Stimulated activated naive CD8-positive, alpha-beta T cell treated with anti-CD3 and anti-CD28 coated beads, Interleukin-15, amount 100 ng/mL, for 72 hours (primary cell): Measurements from ENCODE around the gene UBE2U.
"Not testable (repeated sequence)": the region's sequence is repeated elsewhere in the genome, so short reads cannot be mapped to it uniquely, and the experiment has no call there.

Source experiments
- ATAC-seq: fragments of 150-1000 bp; cut with Tn5 transposase; 2 replicates; pipeline ENCODE4 v1.10.0; 2021; ENCODE audit warnings: mild to moderate bottlenecking, moderate library complexity
- DNase-seq, 2 donors: peaks; one replicate each; pipeline ENCODE4 v3.0.0; 2021 to 2022
- H3K27ac Mint-ChIP-seq, 2 donors: one replicate each; pipeline ENCODE4 v1.8.0; 2022; ENCODE audit warnings: mild to moderate bottlenecking in 2 of 2, mixed read lengths in 2 of 2, moderate library complexity in 2 of 2
- H3K27me3 Mint-ChIP-seq: one replicate; pipeline ENCODE4 v1.8.0; 2022; ENCODE audit warnings: mixed read lengths
- H3K4me1 Mint-ChIP-seq: one replicate; pipeline ENCODE4 v1.8.0; 2022; ENCODE audit warnings: mild to moderate bottlenecking, mixed read lengths
- H3K4me3 Mint-ChIP-seq, 2 donors: one replicate each; pipeline ENCODE4 v1.8.0; 2022; ENCODE audit warnings: mild to moderate bottlenecking in 2 of 2, mixed read lengths in 2 of 2, moderate library complexity in 1 of 2
- H3K9me3 Mint-ChIP-seq, 2 donors: one replicate each; pipeline ENCODE4 v1.8.0; 2022; ENCODE audit warnings: mixed read lengths in 2 of 2

The UBE2U gene

GRCh38 chr1:64242895-64243756 is 39.7 kb downstream of the UBE2U start:
- peaks cover 19% of the 10 kb centered on the region for H3K4me1 Mint-ChIP-seq
- ATAC-seq (no peak), DNase-seq (no peak)
- peaks cover 12% of the 10 kb centered on the region for H3K27me3 Mint-ChIP-seq
- no peaks in the 10 kb centered on the region for H3K9me3 Mint-ChIP-seq
- H3K4me3 Mint-ChIP-seq, result peak overlapping the region; percentile 49 to 60
- peak overlapping the region in 1 of 2 donors; percentile 28 for H3K27ac Mint-ChIP-seq

- no peak for DNase-seq
- no peak for ATAC-seq
- peak overlapping the region; percentile 49 to 60 for H3K4me3 Mint-ChIP-seq
- peaks cover 19% of the 10 kb centered on the region for H3K4me1 Mint-ChIP-seq
- no peaks in the 10 kb centered on the region for H3K9me3 Mint-ChIP-seq
- H3K27ac Mint-ChIP-seq, result peak overlapping the region; percentile 28
- H3K27me3 Mint-ChIP-seq, result peaks cover 12% of the 10 kb centered on the region
Measured at GRCh38 chr1:64243757-64244080, 40.3 kb downstream of the UBE2U start.

GRCh38 chr1:64245495-64245894 is 42.1 kb downstream of the UBE2U start:
- H3K4me3 Mint-ChIP-seq, result peak overlapping the region; percentile 76 to 78
- H3K4me1 Mint-ChIP-seq, result peaks cover 19% of the 10 kb centered on the region
- H3K9me3 Mint-ChIP-seq, result no peaks in the 10 kb centered on the region
- peak overlapping the region; percentile 89 to 95 for H3K27ac Mint-ChIP-seq
- DNase-seq, result no peak
- peak; percentile 33 for ATAC-seq
- peaks cover 12% of the 10 kb centered on the region for H3K27me3 Mint-ChIP-seq

DNA sequence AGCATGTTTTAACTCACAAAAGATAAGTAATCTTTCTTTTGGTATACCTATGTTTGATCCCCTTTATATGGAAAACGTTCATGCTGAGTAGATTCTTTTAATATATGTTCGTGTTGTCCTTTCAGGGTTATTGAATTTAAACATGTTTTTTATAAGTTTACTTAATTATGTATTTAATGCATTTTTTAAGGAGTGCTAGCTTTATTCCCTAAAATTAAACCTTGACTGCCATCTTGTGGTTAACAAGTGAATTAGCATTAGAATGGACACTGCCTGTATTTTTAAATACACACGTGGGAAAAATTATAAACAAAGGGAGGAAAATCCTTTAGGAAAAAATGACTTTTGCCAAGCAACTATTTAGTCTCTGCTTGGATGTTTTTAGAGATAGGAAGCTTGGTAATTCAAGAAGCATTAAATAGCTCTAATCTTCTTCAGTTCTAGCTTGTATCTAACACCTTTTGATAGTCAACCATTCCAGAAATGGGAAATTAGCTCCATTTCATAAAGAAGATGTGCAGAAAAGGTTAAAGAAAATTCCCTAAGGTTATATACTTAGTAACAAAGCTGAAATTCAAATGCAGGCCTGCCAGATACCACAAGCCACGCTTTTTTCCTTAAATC is 43.0 kb downstream of the UBE2U start:
- no peak for ATAC-seq
- no peak for DNase-seq

DNA sequence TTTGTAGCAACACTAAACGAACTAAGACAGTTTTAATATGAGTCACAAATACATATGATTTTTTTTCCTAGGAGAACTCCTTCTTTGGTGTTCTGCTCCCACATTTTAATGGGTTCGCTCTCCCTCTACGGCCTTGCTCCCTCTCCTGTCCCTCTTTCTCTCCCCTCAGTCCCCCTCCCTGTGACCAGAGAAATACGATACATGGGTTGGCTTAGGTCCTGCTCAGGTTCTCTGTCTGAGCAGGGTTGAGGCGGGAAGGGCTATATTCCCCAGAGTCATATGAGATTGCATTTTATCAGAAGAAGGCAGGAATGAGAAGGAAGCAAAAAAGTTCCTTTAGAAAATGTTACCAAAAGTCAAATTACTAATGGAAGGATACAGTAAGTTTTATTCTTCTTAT is 44.6 kb downstream of the UBE2U start:
- H3K27me3 Mint-ChIP-seq, result peaks cover 28% of the 10 kb centered on the region

More for the DNA sequence above, 43.0 kb downstream of the UBE2U start:
- peaks cover 19% of the 10 kb centered on the region for H3K4me1 Mint-ChIP-seq
- H3K4me3 Mint-ChIP-seq, result no peak overlapping the region
- no peaks in the 10 kb centered on the region for H3K9me3 Mint-ChIP-seq
- peaks cover 12% of the 10 kb centered on the region for H3K27me3 Mint-ChIP-seq
- H3K27ac Mint-ChIP-seq, result no peak overlapping the region

DNA sequence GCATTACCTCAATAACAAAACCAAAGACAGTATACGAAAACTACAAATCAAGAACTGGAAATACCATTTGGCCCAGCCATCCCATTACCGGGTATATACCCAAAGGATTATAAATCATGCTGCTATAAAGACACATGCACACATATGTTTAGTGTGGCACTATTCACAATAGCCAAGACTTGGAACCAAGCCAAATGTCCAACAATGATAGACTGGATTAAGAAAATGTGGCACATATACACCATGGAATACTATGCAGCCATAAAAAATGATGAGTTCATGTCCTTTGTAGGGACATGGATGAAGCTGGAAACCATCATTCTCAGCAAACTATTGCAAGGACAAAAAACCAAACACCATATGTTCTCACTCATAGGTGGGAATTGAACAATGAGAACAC is 47.0 kb downstream of the UBE2U start:
- H3K27me3 Mint-ChIP-seq, result peaks cover 49% of the 10 kb centered on the region
- H3K9me3 Mint-ChIP-seq, H3K27ac Mint-ChIP-seq: not testable (repeated sequence)

More for the DNA sequence above, 44.6 kb downstream of the UBE2U start:
- Mint-ChIP-seq H3K4me1 (peaks cover 19% of the 10 kb centered on the region), H3K4me3 (no peak overlapping the region), H3K27ac (no peak overlapping the region), H3K9me3 (peaks cover 0 to 3% of the 10 kb centered on the region in 2 donors)
- no peak for ATAC-seq
- no peak for DNase-seq

GRCh38 chr1:64251971-64252370 is 48.5 kb downstream of the UBE2U start:
- no peak overlapping the region for H3K27ac Mint-ChIP-seq
- no peak overlapping the region for H3K4me3 Mint-ChIP-seq
- DNase-seq (no peak), ATAC-seq (no peak)
- peaks cover 0 to 6% of the 10 kb centered on the region in 2 donors for H3K9me3 Mint-ChIP-seq
- no peaks in the 10 kb centered on the region for H3K4me1 Mint-ChIP-seq
- peaks cover 61% of the 10 kb centered on the region for H3K27me3 Mint-ChIP-seq

More for the DNA sequence above, 47.0 kb downstream of the UBE2U start:
- H3K4me1 Mint-ChIP-seq, ATAC-seq, DNase-seq, H3K4me3 Mint-ChIP-seq: not testable (repeated sequence)

DNA sequence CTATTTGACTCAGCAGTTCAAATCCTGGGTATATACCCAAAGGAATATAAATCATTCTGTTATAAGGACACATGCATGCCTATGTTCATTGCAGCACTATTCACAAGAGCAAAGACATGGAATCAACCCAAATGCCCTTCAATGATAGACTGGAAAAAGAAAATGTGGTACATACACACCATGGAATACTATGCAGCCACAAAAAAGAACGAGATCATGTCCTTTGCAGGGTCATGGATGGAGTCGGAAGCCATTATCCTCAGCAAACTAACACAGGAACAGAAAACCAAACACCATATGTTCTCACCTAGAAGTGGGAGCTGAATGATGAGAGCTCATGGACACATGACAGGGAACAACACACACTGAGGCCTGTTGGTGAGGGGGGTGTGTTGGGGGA is 53.8 kb downstream of the UBE2U start:
- not testable (repeated sequence) for H3K4me1 Mint-ChIP-seq, H3K4me3 Mint-ChIP-seq, ATAC-seq, H3K9me3 Mint-ChIP-seq, H3K27ac Mint-ChIP-seq, DNase-seq
- H3K27me3 Mint-ChIP-seq, result peaks cover 50% of the 10 kb centered on the region

GRCh38 chr1:64258444-64258843 is 55.0 kb downstream of the UBE2U start:
- H3K9me3 Mint-ChIP-seq, H3K4me1 Mint-ChIP-seq, H3K4me3 Mint-ChIP-seq, H3K27ac Mint-ChIP-seq, ATAC-seq, DNase-seq: not testable (repeated sequence)
- peaks cover 47% of the 10 kb centered on the region for H3K27me3 Mint-ChIP-seq

DNA sequence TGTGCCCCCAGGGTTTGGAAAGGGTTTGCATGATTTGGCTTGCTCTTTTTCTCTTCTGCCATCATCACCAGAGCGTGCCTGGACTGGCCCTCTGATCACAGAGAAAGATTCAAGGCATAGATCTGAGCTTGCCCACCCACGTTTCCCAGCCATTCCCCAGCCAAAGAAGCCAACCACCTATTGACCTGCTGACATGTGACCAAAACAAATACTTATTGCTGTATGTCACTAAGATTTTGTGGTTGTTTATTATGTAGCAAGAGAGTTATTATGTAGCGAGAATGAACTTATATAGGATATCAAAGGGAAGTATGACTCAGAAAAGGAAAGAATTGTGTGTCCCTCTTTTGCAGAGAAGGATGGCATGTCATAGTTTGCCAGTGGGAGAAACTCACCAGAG is 59.9 kb downstream of the UBE2U start:
- DNase-seq, result no peak
- no peak for ATAC-seq
- Mint-ChIP-seq H3K4me3 (no peak overlapping the region), H3K4me1 (no peaks in the 10 kb centered on the region), H3K27me3 (peaks cover 23% of the 10 kb centered on the region), H3K9me3 (no peaks in the 10 kb centered on the region), H3K27ac (no peak overlapping the region)

- ATAC-seq, result no peak
- Mint-ChIP-seq H3K9me3 (no peaks in the 10 kb centered on the region), H3K27ac (no peak overlapping the region), H3K4me3 (no peak overlapping the region), H3K27me3 (peaks cover 23% of the 10 kb centered on the region), H3K4me1 (no peaks in the 10 kb centered on the region)
- DNase-seq, result no peak
Measured at GRCh38 chr1:64263856-64264255, 60.4 kb downstream of the UBE2U start.

- Mint-ChIP-seq H3K4me3 (no peak overlapping the region), H3K4me1 (no peaks in the 10 kb centered on the region), H3K27me3 (peaks cover 23% of the 10 kb centered on the region), H3K9me3 (no peaks in the 10 kb centered on the region), H3K27ac (no peak overlapping the region)
- ATAC-seq (no peak), DNase-seq (no peak)
Measured at GRCh38 chr1:64265141-64265540, 61.7 kb downstream of the UBE2U start.

GRCh38 chr1:64266991-64267390 is 63.6 kb downstream of the UBE2U start:
- Mint-ChIP-seq H3K9me3 (no peaks in the 10 kb centered on the region), H3K4me1 (no peaks in the 10 kb centered on the region), H3K27ac (no peak overlapping the region), H3K27me3 (peaks cover 15% of the 10 kb centered on the region), H3K4me3 (no peak overlapping the region)
- no peak for DNase-seq
- ATAC-seq, result no peak

- no peak overlapping the region for H3K27ac Mint-ChIP-seq
- peak; percentile 60 for ATAC-seq
- H3K27me3 Mint-ChIP-seq, result peaks cover 1% of the 10 kb centered on the region
- peak; percentile 53 to 58 for DNase-seq
- no peaks in the 10 kb centered on the region for H3K4me1 Mint-ChIP-seq
- peaks cover 0 to 9% of the 10 kb centered on the region in 2 donors for H3K9me3 Mint-ChIP-seq
- no peak overlapping the region for H3K4me3 Mint-ChIP-seq
Measured at GRCh38 chr1:64268653-64269557, 65.5 kb downstream of the UBE2U start.

DNA sequence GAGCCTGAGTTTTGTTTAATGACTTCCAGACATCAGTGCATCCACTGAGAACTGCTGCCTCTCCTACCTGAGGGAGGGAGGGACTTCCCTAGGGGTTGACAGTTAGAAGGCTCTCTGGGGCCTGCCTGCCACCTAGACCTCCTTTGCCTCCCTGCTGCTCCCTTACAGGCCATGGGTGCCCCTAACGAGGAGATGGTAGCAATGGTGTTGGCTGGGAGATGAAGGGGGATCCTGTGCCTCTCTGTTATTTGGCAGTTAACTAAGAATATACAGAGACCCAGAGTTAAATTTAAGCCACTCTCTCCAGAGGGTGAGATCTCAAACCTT is 66.1 kb downstream of the UBE2U start:
- Mint-ChIP-seq H3K9me3 (peaks cover 0 to 9% of the 10 kb centered on the region in 2 donors), H3K4me1 (no peaks in the 10 kb centered on the region), H3K27me3 (no peaks in the 10 kb centered on the region), H3K27ac (no peak overlapping the region), H3K4me3 (no peak overlapping the region)
- no peak for ATAC-seq
- DNase-seq, result no peak

DNA sequence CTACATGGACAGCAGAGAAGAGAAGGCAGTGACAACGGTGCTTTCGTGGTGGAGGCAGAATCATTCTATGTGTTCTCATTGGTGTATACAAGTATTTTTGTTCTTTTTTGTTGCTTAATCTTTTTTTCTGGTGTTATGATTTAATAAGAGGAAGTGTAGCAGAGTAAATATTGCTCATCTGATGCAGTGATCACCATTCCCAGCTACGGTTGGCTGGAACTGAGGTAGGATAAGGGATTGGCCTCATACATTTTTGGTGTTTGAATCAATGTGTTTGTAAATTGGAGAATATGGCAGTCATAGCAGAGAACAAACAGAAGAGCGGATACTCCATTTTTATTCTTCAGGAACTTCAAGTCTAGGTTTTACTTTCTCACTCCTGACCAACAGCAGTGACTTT is 76.6 kb downstream of the UBE2U start:
- no peaks in the 10 kb centered on the region for H3K27me3 Mint-ChIP-seq
- H3K27ac Mint-ChIP-seq, result peak overlapping the region in 1 of 2 donors; percentile 52
- no peak overlapping the region for H3K4me3 Mint-ChIP-seq
- H3K4me1 Mint-ChIP-seq, result no peaks in the 10 kb centered on the region
- no peaks in the 10 kb centered on the region for H3K9me3 Mint-ChIP-seq
- ATAC-seq, result no peak
- DNase-seq, result no peak
